Parathyroid adenoma (tissue), 2 donors: ENCODE measurements around the gene SGMS2.

ENCODE experiments used
- H2AFZ ChIP-seq: fragments of 300-600 bp; sonication (generic); one replicate; pipeline ENCODE4 v1.7.0; 2017; ENCODE audit warnings: antibody characterized with exemption, mild to moderate bottlenecking
- H3K27ac ChIP-seq: fragments of 300-600 bp; sonication (generic); one replicate; pipeline ENCODE4 v1.7.0; 2017
- H3K27me3 ChIP-seq: fragments of 300-600 bp; sonication (generic); one replicate; pipeline ENCODE4 v1.7.0; 2017; ENCODE audit warnings: low read length; ENCODE audit not compliant: control insufficient read depth, insufficient read depth
- H3K36me3 ChIP-seq: fragments of 300-600 bp; sonication (generic); one replicate; pipeline ENCODE4 v1.7.0; 2017; ENCODE audit warnings: low read length; ENCODE audit not compliant: control insufficient read depth, insufficient read depth
- H3K4me1 ChIP-seq: fragments of 300-600 bp; sonication (generic); one replicate; pipeline ENCODE4 v1.7.0; 2017; ENCODE audit warnings: control low read depth
- H3K4me2 ChIP-seq: fragments of 300-600 bp; sonication (generic); one replicate; pipeline ENCODE4 v1.7.0; 2017; ENCODE audit warnings: low read length
- H3K4me3 ChIP-seq: fragments of 300-600 bp; sonication (generic); one replicate; pipeline ENCODE4 v1.7.0; 2017; ENCODE audit warnings: low read depth, low read length
- H3K79me2 ChIP-seq: fragments of 300-600 bp; sonication (generic); one replicate; pipeline ENCODE4 v1.7.0; 2017; ENCODE audit warnings: control low read depth
- H3K9ac ChIP-seq: fragments of 300-600 bp; sonication (generic); one replicate; pipeline ENCODE4 v1.7.0; 2017; ENCODE audit warnings: mild to moderate bottlenecking
- H3K9me3 ChIP-seq: fragments of 300-600 bp; sonication (generic); one replicate; pipeline ENCODE4 v1.7.0; 2017; ENCODE audit warnings: low read length; ENCODE audit not compliant: control insufficient read depth
- TF ChIP-seq, protein P1 (sequence below): fragments of 300-600 bp; sonication (generic); IDR thresholded peaks from one replicate; pipeline ENCODE4 v1.7.0; 2017; ENCODE audit warnings: antibody characterized with exemption, mild to moderate bottlenecking
- donor health status: primary hyperparathyroidism.

Gene SGMS2

DNA sequence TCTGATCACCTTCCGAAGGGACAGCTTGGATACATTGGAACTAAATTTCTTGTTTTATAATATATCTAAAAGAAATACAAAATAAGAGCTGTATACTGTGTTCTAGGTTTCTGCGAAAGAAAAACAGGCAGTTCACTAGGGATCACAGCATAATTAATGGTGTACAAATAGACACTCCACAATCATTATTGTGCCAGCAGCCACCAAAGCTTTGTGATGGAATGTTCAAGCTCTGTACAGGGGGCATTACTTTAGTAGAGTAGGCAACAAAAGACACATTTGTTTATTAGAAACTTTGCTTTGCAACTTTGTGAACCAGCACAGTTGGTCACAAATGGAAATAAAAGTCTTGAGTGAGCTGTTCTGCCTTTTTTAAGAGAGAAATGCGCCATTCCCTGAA is 49.3 kb downstream of the SGMS2 start:
- Histone ChIP-seq H3K27me3 (no peaks in the 10 kb centered on the region), H3K9ac (no peak overlapping the region), H3K27ac (no peak overlapping the region), H3K4me1 (no peaks in the 10 kb centered on the region), H2AFZ (no peak overlapping the region), H3K4me3 (no peak overlapping the region), H3K4me2 (no peak overlapping the region), H3K79me2 (no peaks in the 10 kb centered on the region), H3K9me3 (no peaks in the 10 kb centered on the region), H3K36me3 (no peaks in the 10 kb centered on the region)
- TF ChIP-seq, protein P1, sequence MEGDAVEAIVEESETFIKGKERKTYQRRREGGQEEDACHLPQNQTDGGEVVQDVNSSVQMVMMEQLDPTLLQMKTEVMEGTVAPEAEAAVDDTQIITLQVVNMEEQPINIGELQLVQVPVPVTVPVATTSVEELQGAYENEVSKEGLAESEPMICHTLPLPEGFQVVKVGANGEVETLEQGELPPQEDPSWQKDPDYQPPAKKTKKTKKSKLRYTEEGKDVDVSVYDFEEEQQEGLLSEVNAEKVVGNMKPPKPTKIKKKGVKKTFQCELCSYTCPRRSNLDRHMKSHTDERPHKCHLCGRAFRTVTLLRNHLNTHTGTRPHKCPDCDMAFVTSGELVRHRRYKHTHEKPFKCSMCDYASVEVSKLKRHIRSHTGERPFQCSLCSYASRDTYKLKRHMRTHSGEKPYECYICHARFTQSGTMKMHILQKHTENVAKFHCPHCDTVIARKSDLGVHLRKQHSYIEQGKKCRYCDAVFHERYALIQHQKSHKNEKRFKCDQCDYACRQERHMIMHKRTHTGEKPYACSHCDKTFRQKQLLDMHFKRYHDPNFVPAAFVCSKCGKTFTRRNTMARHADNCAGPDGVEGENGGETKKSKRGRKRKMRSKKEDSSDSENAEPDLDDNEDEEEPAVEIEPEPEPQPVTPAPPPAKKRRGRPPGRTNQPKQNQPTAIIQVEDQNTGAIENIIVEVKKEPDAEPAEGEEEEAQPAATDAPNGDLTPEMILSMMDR, result no peak

DNA sequence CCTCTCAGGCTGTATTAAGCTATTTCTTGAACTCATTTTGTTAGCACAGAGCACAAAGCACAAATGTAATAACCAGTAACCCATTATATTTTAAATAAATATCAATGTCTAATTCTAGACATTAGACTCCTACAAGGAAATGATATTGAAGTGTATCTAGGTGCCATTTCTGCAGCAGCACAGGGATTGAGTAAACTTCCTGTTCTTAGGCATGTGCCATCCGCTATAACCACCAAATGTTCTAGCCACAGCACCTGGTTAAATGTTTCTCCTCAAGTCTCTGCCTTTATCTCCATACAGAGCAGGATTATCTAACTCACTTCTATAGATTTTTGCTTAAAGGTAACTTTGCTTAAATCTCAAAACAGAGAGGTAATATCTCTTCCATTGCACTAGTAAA is 51.4 kb downstream of the SGMS2 start:
- Histone ChIP-seq H3K9ac (no peak overlapping the region), H3K27me3 (no peaks in the 10 kb centered on the region), H3K27ac (no peak overlapping the region), H3K79me2 (no peaks in the 10 kb centered on the region), H3K9me3 (no peaks in the 10 kb centered on the region), H3K4me2 (no peak overlapping the region), H3K36me3 (no peaks in the 10 kb centered on the region), H3K4me1 (no peaks in the 10 kb centered on the region), H2AFZ (no peak overlapping the region), H3K4me3 (no peak overlapping the region)
- TF ChIP-seq, protein P1, result no peak

DNA sequence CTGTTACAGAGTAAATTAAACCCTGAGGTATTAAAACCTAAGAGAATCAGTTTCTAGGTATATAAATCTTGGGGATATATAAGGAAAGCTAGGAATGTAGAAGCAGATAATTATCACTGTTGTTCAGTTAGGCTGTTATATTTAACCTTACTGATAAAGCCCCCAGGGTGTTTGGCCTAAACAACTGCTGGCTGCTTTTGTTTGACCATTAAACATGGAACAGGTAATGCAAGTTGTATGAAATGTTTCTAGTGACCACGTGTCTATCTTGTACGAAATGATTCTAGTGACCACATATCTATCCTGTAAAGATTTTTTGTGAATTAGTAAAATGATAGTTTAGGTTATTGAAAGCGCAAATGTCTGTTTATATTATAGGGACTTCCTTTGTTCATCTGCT is 52.6 kb downstream of the SGMS2 start:
- no peak overlapping the region for H3K27ac ChIP-seq
- no peaks in the 10 kb centered on the region for H3K27me3 ChIP-seq
- no peaks in the 10 kb centered on the region for H3K4me1 ChIP-seq
- H3K9me3 ChIP-seq, result no peaks in the 10 kb centered on the region
- TF ChIP-seq, protein P1, result no peak
- H3K79me2 ChIP-seq, result no peaks in the 10 kb centered on the region
- H3K4me2 ChIP-seq, result no peak overlapping the region
- no peak overlapping the region for H3K9ac ChIP-seq
- H2AFZ ChIP-seq, result no peak overlapping the region
- H3K4me3 ChIP-seq, result no peak overlapping the region
- no peaks in the 10 kb centered on the region for H3K36me3 ChIP-seq

DNA sequence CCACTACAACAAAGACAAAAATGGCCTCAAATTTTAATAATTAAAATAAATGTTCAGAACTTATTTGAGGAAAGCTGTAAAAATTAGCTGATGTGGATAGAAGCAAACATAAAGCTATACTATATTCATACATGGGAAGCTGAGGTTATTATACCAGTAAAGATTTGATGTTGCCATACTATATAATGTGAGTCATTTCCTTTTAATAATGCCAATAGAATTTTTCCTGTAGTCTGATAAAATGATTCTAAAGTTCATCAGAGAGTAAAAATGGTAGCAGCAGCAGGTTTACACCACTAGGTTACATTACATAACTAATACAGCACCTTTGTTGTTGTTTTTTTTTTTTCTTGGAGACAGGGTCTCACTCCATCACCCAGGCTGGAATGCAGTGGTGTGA is 61.1 kb downstream of the SGMS2 start:
- Histone ChIP-seq H3K9me3 (no peaks in the 10 kb centered on the region), H3K9ac (no peak overlapping the region), H3K4me1 (no peaks in the 10 kb centered on the region), H3K27ac (no peak overlapping the region), H3K27me3 (no peaks in the 10 kb centered on the region), H2AFZ (no peak overlapping the region), H3K79me2 (no peaks in the 10 kb centered on the region), H3K4me3 (no peak overlapping the region), H3K4me2 (no peak overlapping the region), H3K36me3 (no peaks in the 10 kb centered on the region)
- TF ChIP-seq, protein P1, result no peak

DNA sequence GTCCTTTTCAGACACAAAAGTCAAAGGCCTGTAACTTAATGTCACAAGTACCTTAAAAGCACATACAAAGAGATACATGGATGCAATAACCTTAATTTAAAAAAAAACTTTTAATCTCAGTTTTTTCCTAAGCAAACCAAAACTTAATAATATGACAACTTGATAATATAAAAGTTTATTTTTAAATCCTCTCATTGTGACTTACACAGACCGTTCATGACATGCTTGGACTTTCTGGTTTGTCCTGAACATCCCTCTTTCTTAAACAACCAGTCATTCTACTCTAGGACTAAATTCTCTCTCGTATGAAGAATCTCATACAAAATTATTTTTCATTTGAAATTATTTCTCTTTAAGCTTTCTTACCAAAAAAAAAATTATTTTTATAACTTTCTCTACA is 63.5 kb downstream of the SGMS2 start:
- Histone ChIP-seq H3K36me3 (no peaks in the 10 kb centered on the region), H3K27ac (no peak overlapping the region), H3K4me1 (no peaks in the 10 kb centered on the region), H2AFZ (no peak overlapping the region), H3K79me2 (no peaks in the 10 kb centered on the region), H3K27me3 (no peaks in the 10 kb centered on the region), H3K9me3 (no peaks in the 10 kb centered on the region), H3K4me2 (no peak overlapping the region), H3K4me3 (no peak overlapping the region), H3K9ac (no peak overlapping the region)
- TF ChIP-seq, protein P1, result no peak
